HG02623 (cell line): ENCODE results near the gene DARS1.

ENCODE experiments used
- ATAC-seq: cut with Tn5 transposase; IDR thresholded peaks from one replicate; pipeline ENCODE4 v1.9.1; 2021; ENCODE audit warnings: moderate library complexity; ENCODE audit not compliant: unreplicated experiment

Gene DARS1

DNA sequence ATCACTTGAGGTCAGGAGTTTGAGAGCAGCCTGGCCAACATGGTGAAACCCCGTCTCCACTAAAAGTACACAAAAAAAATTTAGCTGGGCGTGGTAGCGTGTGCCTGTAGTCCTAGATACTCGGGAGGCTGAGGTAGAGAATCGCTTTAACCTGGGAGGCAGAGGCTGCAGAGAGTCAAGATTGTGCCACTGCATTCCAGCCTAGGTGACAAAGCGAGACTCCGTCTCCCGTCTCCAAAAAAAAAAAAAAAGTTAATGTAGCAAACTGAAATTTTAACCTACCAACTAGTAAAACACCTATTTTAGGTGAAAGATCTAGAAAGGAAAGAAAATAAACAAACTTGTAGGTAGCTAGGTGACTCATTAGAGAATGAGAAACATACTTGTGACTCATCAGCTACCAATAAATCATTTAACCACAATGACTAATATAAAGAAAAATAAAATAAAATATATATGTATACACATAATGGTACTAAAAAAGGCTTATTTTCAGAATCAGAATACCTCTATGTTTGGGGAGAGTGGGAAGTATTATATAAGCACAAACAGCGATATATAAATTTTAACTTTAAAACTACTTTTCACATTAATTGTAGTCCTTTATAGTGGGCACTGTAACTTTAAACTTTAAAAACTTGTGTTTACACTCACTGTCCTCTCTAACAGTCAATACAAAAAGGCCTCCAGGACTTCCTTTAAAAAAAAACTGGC is 36.6 kb downstream of the DARS1 start:
- ATAC-seq = no peak

DNA sequence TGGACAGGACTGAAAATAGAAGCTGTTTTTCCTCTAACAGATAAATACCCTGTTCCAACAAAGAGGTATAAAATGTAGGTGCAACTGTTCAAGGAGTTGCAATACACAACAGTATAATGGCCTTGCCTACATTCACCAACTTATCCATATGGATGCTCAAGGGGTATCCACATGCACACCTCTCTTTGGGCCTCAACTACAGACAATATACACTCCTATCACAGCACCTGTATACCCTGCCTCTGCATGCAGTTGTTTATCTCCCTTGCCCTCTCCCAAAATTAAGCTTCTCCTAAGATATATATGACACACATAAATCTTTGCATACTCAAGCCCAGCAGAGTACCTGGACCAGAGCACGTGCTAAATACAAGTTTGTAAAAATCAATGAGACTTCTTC is 37.3 kb downstream of the DARS1 start:
- ATAC-seq = no peak

DNA sequence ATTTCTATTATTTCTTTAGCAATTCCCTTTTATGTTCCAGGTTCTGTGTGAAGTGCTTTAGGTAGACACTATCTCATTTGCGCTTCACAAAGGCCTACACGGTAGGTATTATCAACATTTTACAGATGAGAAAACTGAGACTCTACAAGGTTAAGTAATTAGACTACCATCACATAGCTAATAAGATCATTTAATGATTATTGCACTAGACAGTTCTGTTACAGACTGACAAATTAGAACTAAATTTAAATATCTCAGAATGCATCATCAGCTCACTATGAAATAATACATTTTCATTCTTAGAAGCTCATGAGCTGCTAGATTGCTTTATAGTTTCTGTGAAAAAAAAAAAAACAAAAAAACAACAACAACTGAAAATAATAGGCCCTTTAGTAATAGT is 37.9 kb downstream of the DARS1 start:
- no peak for ATAC-seq

DNA sequence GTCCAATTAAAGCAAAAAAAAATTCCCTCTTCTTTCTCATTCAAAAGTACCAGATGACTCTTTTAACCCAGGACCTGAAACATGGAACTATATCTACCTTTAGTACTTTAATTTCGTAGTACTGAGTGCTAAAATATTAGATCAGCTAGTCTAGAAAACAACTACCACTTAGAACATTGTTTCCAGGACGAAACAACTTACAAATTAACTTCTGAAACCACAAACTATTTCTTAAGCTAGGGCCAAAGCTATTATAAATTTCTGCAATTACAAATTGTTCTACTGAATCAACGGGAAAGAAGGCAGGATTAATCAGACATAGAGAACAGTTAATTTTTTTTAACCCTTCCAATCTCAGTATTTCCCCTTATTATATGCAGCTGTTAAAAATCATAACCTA is 39.9 kb downstream of the DARS1 start:
- ATAC-seq = no peak

DNA sequence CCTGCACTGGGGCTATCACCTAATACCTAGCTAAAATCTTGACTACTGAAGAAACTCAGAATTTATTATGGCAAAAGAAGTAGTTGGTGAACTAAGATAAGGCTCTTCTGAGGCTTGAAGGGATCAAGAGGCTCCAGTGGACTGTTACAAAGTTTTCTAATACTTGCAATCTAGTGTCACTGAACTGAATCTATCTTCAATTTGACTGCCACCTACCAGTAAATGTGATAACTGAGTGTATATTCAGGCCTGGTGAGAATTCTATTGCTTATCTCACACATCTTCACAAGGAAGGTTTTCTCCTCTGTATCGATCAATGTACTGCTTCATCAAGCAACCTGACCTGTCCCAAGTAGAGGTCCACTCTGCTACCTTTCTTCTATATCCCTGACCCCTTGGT is 40.8 kb downstream of the DARS1 start:
- no peak for ATAC-seq

DNA sequence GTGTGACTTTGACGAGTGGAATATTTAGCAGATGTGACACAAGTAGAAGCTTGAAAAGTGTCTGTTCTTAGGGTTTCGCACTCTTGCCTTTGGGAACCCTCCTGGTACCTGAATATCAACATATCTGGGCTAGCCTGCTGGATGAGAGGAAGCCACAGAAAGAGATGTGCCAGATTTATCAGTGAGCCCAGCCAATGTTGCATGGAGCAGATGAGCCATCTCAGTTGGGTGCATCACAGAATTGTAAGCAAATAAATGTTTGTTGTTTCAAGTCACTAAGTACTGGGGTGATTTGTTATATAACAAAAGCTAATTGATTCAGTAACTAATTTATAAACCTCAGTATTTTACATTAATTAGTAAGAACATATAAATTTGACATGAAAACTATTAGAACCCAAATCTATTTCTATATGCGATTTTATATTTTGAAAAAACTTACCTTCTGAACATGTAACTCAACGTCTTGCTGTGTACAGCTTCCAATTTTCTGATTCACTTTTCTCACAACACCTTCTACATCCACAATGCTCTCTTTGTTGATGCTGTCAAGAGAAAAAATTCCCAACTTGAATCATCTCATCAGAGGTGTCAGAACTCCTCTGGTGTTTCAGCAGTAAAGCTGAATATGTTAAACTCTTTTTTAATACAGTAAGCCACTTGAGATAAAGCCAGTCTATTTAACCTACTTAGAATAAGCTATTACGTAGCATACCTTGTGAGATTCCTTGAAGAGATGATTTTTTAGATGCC is 42.3 kb downstream of the DARS1 start:
- ATAC-seq = no peak

DNA sequence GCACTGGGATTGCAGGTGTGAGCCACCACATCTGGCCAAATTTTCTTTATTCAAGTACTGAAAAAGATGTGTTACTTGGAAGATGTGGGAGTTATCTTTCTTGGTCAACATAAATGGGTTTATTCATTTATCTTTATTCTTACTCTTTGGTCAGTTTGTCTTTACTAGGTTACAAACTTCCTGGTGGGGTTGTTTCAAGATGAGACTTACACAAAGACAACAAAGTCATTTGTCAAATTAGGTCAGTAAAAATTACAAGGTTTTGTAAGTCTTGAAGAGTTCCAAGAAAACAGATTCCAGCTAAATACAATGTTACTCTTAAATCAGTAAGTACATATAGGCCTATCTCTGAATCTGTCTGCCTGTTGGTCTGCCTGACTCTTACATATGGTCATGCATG is 48.9 kb downstream of the DARS1 start:
- ATAC-seq = no peak

DNA sequence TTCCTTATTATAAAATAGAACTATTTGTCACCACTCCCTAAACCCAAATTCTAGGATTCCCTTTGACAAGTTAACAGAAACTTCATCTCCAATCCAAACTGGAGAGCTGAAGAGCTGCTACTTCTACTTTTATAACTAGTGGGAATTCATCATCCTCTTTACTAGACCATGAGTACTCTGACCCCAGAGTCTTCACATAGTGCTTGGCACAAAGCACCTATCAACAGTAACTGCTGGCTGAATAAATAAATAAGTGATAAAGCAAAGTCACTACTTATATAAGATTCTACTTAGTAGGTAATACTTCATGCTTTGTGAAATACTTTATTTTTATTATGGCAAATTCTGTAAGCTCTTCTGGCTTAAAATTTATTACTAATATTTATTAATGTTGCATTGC is 49.5 kb downstream of the DARS1 start:
- ATAC-seq = no peak

DNA sequence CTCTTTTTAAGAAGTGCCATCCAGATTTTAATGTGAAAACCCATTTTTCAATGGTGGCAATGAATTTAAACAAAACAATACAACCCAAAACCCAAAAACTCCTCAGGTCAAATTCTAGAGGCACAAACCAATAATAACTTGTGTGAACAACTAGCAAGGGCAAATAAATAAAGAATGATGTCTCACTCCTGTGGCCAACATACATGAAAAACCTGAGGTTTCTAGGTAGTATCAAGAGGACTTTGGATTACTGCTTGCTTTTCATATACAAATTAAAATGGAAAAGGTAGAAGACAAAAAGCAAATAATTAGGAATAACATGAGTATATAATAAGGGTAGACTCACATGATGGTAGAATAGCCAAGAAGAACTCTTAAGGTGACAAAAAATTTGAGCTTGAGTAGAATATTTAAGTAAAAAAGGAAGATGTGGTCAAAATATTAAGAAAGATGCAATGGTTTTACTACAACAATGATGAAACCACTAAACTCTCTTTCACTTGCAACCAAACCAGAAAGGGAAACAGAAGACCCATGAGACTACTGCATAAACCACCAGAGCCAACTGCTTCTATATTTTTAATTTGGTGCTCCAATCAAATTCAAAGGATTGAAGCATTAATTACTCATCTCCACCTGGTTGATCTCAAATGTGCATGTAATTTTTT is 53.5 kb downstream of the DARS1 start:
- peak; percentile 71 for ATAC-seq

DNA sequence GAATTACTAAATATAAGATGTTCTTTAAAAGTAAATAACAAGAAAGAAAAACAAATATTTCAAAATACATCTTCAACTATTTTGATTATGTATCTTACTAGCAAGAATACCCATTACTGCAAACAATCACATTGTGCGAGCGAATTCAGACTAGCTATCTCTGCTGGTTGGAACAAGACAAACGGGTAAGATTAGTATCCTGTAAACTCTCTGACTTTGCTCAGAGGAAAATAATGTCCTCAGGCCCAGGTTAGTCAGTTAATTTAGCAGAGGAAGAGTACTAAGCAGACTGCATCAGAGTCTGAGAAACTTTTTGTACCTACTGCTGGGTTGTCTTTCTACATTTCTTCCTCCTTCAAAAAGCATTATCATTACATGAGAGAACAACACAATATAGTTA is 58.8 kb downstream of the DARS1 start:
- no peak for ATAC-seq

DNA sequence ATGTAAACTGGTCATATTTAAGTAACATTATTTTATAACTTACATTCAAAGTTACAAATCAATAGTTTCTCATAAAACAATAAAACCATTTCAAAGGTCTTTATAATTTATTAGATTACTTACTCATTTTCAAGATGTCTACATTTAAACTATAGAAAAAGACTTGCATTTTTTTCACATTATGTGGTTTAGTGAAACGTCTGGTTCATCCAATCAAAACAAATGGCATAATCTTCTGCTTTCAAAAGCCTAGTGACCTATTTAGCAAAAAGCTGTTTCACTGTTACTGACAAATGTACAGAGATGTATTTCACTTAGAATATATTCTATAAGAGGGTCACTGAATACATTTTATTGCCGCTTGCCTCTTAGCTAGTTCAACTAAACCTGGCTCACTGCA is 59.9 kb downstream of the DARS1 start:
- no peak for ATAC-seq

DNA sequence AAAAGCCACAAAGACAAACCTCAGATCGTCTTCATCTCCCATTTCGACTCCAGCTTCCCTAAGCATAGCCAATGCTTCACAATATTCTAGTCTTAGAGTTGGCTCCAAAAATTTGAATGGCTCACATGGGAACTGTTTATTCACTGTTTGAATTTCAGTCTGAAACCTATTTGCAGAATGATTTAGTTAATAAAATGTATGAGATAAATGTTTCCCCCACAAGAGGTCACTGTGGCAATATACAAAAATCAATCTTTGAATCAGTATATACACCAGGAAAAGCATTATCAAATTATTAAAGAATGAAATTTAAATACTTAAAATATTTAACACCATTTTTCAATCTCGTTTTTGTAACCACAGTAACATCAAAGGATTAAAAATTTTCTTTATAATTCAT is 69.2 kb downstream of the DARS1 start:
- ATAC-seq = no peak

DNA sequence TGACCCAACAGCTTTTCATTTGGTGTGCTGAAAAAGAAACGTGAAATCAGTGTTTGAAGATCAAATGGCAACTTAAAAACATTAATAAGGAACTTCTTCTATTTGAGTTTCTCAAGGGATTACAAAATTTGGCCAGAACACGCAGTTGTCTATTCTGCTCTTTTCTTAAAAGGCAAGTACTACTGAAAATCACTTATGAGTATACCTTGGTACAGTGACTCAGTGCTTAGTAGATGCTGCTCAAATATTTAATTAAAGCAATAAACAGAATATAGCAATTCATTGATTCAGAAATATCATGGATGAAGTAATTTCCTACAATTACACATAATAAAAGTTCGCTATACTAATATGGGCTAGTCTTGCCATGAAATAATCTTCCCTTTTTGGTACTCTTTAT is 70.9 kb downstream of the DARS1 start:
- no peak for ATAC-seq

DNA sequence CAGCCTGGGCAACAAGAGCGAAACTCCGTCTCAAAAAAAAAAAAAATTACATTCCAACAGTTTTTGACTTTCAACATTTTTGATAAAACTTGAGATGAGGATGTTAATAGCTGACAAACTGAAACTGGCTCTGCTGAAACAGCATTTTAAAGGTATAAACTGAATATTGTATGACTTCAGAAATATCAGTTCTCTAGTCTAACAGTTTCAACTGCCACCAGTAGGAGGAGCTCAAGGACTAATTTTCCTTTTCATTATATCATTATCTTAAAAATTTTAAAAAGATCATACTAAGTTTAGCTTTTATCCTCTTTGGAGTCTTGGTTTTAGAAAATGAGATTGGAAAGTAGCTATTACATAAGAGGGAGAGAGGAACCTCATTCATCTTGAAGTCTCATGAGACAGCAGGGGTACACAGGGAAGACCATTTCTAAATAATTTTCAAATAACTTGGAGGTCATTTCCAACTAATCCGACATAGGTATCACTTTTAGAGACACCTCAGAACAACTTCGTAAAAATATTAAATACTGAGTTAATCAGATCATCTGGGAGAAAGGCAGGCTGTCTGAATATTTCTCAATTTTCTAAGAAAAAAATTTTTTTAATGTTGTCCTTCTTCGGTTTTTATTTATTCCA is 71.6 kb downstream of the DARS1 start:
- no peak for ATAC-seq

DNA sequence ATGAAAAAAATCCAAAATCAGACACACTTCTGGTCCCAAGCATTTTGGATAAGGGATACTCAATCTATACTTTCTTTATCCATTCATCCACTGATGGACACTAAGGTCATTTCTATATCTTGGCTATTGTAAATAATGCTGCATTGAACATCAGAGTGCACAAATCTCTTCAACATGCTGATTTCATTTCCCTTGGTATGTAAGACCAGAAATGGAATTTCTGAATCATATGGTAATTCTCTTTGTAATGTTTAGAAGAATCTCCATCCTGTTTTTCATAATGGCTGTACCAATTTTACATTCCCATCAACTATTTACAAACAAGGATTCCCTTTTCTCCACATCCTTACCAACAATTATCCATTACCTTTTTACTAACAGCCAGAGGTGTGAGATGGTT is 75.5 kb downstream of the DARS1 start:
- no peak for ATAC-seq

DNA sequence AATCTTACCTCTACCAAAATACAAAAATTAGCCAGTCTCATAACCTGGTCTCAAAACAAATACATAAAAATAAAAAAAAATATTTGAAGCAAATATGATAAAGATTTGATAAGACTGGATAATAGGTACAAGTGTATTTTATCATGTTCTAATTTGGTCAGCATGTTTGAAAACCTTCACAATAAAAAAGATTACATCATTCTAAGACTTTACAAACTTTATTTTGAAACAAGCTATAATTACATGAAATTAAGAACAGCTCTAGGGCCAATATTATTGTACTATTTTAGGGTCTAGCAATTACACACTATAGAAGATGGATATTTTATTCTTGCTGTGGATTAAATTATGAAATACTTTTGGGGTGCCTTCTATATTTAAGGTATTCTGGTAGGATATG is 79.7 kb downstream of the DARS1 start:
- ATAC-seq = no peak

DNA sequence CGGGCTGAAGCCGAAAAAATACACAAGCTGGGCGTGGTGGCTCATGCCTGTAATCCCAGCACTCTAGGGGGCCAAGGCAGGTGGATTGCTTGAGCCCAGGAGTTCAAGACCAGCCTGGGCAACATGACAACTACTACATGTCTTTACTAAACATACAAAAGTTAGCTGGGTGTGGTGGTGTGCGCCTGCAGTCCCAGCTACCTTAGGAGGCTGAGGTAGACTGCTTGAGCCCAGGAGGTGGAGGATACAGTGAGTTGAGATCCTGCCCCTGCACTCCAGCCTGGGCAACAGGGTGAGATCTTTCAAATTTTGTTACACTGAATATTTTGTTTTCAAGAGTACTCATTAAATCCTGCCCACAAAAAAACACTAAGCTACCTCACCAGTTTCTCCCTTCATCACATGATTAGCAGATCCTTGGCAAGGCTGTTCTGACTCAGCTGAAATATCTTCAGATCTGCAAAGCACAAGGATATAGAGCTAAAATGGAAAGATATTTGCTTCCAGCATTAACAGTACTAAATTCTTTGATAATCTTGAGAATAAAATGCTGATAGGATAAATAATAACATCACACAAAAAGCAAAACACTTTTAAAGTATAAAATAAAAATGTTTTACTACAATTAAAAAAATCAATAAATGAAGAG is 81.0 kb downstream of the DARS1 start:
- ATAC-seq = no peak

DNA sequence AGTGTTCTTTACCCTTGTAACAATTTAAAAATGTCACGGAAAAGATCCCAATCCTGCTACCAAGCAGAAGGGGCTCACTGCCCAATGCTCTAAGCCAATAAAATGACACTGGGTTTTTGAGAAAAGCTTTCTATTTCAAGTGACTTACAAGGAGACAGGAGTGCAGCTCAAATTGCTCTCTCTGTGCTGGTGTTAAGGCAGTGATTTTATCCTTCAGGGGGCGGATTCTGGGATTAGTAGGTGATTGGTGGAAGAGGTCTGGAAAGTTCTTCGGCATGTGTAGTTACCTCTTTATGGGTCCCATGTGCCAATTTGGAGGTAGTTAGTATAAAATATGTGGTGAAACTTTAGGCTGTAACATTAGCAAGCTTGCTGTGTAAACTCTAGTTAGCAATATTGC is 81.8 kb downstream of the DARS1 start:
- ATAC-seq = no peak

DNA sequence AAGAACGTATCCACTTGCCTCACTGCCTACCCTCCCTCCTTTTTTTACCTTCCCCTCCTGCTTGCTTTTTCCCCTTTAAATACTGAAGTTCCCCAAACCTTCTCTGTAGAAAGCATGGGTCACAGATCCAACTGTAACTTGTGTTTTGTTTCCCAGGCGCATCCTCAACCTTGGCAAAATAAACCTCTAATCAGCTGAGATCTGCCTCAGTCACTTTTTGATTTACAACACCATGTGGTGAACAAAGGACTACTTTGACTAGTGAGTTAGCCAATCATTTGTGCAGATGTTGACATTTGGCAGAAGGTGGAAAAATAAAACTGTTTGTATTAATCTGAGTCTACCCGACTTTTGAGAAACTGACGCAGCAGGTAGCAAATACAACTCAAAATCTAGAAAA is 85.9 kb downstream of the DARS1 start:
- no peak for ATAC-seq

DNA sequence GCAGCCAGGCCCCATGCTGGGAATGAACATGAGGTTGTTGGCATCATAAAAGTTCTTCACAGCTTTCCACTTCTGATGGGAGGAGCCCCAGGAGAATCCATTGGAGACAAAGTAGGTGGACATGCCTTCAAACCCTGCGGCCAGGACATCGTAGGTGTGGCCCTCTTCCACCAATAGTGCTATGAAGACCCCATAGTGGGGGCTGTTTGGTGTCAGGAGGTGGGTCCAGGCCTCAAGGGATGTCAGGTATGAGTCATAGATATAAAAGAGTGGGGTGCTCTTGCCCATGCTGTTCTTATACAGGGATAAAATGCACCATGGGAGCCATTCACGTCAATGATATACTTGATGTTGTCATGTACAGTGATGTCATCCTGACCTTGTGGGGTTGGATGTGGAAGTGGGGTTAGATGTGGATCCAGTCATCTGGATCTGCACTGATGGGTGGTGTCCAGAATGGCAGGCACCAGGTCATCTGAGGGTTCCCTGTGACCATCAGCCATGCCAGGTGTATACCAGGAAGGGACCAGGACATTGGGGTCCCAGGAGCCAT is 87.1 kb downstream of the DARS1 start:
- ATAC-seq = no peak

DNA sequence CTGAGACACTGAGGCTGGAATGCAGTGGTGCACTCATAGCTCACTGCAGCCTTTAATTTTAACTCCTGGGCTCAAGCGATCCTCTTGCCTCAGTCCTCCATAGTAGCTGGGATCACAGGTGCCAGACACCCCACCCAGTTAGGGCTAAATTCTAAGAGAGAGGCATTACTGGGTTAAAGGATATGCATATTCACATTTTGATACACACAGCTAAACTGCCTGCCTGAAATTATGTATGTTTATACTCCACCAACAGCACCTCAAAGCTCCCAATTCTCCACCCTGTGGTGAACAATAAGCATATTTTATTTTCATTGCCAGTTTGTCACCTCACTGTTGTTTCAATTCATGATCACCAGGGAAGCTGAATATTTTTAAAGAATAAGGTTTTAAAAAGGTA is 90.5 kb downstream of the DARS1 start:
- no peak for ATAC-seq
